ENCODE results near the gene DDX51. TPM values are rescaled to one million over a fixed set of nuclear protein-coding genes. Genes with fewer than 3 reads are reported as not detected.

Gene DDX51
- total and polyA plus RNA-seq, 2 of the 4 experiments (the other 2 are of a cell fraction) = 3.8 to 14.5 TPM

DNA sequence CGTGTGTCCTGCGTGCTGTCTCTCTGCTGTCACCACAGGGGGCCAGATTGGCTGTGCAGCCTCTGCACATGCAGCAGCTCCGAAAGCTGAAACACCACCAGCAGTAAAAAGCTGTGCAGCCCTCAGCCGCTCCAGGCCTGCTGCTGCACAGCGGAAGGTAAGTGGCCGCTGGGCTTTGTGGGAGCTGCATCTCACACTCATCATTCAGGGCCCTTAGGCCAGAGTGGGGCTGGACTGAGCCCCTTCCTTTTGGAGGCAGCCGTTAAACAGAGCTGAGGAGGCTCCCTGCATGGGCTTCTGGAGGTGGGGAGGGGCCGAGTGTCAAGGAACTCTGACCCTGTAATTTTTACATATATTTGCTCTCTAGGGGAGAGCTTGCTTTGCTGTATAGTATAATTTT, 17.1 kb downstream of the DDX51 start:
- no peak overlapping the region for H3K23ac ChIP-seq (ENCODE audit: low read depth, low read length)
- in situ Hi-C loops (cut with MboI; ENCODE audit: low sequenced_read_pairs) (no loop called here), intact Hi-C loops (cut with micrococcal nuclease) (no loop called here), dilution Hi-C loops (cut with HindIII; ENCODE audit: low sequenced_read_pairs, unreplicated experiment) (no loop called here)
- CTCF ChIA-PET = no interaction called here
- H3K9me1 ChIP-seq (ENCODE audit: insufficient read depth, low read length) = no peaks in the 10 kb centered on the region
- BruUV-seq (replicated peaks) = no TSS peak
- H3K9me3 ChIP-seq (ENCODE audit: control insufficient read depth, insufficient read depth, low read length) = peaks cover 2% of the 10 kb centered on the region; the same call in 1 of the 2 replicates
- H3K27ac ChIP-seq (ENCODE audit: insufficient read depth, low read length) = no peak overlapping the region
- H2AFZ ChIP-seq (replicated peaks; ENCODE audit: low read length, poor library complexity) = no peak overlapping the region
- no peak overlapping the region for H3K4ac ChIP-seq (ENCODE audit: low read depth, low read length)
- H2BK15ac ChIP-seq (ENCODE audit: low read depth, low read length) = no peak overlapping the region
- peaks cover 37% of the 10 kb centered on the region for H3K36me3 ChIP-seq (ENCODE audit: control insufficient read depth, insufficient read depth, low read length)
- no peak overlapping the region for H4K8ac ChIP-seq (ENCODE audit: low read depth in 2 of 2, low read length in 2 of 2)
- POLR2A ChIA-PET (ENCODE audit: unreplicated experiment) = no interaction called here
- no peaks in the 10 kb centered on the region for H3K27me3 ChIP-seq (ENCODE audit: control insufficient read depth, insufficient read depth, low read length)
- H3K9ac ChIP-seq (ENCODE audit: low read depth, low read length) = no peak overlapping the region
- no peaks in the 10 kb centered on the region for H3K4me1 ChIP-seq (ENCODE audit: control insufficient read depth, insufficient read depth, low read length)
- no peak overlapping the region for H3K14ac ChIP-seq (replicated peaks; ENCODE audit: low read depth, low read length)
- DNase-seq = no peak
- no peak overlapping the region for H2AK9ac ChIP-seq (replicated peaks; ENCODE audit: low read depth, low read length, poor library complexity)
- no peak overlapping the region for H2BK120ac ChIP-seq (ENCODE audit: low read depth, low read length)
- no peak overlapping the region for H3K4me3 ChIP-seq (ENCODE audit: insufficient read depth, low read depth, low read length)
- no peak overlapping the region for H2BK20ac ChIP-seq (ENCODE audit: low read depth, low read length)
- H4K20me1 ChIP-seq (ENCODE audit: insufficient read depth, low read length) = no peaks in the 10 kb centered on the region
- no peak overlapping the region for H3K56ac ChIP-seq (ENCODE audit: extremely low read depth, insufficient read depth, low read length)
- H4K91ac ChIP-seq (ENCODE audit: insufficient read depth, low read depth, low read length) = no peak overlapping the region
- H2AK5ac ChIP-seq (ENCODE audit: low read depth, low read length) = no peak overlapping the region
- H3K18ac ChIP-seq (ENCODE audit: low read depth, low read length) = no peak overlapping the region
- no peak for TF ChIP-seq CHD1 (IDR thresholded peaks at IDR 0.05; ENCODE audit: low read depth, low read length)
- TF ChIP-seq, protein P1, sequence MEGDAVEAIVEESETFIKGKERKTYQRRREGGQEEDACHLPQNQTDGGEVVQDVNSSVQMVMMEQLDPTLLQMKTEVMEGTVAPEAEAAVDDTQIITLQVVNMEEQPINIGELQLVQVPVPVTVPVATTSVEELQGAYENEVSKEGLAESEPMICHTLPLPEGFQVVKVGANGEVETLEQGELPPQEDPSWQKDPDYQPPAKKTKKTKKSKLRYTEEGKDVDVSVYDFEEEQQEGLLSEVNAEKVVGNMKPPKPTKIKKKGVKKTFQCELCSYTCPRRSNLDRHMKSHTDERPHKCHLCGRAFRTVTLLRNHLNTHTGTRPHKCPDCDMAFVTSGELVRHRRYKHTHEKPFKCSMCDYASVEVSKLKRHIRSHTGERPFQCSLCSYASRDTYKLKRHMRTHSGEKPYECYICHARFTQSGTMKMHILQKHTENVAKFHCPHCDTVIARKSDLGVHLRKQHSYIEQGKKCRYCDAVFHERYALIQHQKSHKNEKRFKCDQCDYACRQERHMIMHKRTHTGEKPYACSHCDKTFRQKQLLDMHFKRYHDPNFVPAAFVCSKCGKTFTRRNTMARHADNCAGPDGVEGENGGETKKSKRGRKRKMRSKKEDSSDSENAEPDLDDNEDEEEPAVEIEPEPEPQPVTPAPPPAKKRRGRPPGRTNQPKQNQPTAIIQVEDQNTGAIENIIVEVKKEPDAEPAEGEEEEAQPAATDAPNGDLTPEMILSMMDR (conservative IDR thresholded peaks at IDR 0.05; ENCODE audit: low read depth, low read length) = no peak
- TF ChIP-seq POLR2A (IDR thresholded peaks at IDR 0.05; ENCODE audit: low read depth, low read length) = no peak
- no peak for TF ChIP-seq BHLHE40 (IDR thresholded peaks at IDR 0.05; ENCODE audit: low read depth, low read length)
- TF ChIP-seq NFE2L2 (IDR thresholded peaks at IDR 0.05; ENCODE audit: low read depth, low read length) = no peak
- no peak for TF ChIP-seq MAZ (IDR thresholded peaks at IDR 0.05; ENCODE audit: borderline replicate concordance, low read depth, low read length)
- no peak for TF ChIP-seq MAFK (IDR thresholded peaks at IDR 0.05; ENCODE audit: low read depth, low read length)
- no peak for TF ChIP-seq RAD21 (IDR thresholded peaks at IDR 0.05; ENCODE audit: low read length)
- no peak for TF ChIP-seq USF2 (IDR thresholded peaks at IDR 0.05; ENCODE audit: low read depth, low read length)
- TF ChIP-seq MXI1 (IDR thresholded peaks at IDR 0.05; ENCODE audit: borderline replicate concordance, low read depth, low read length) = no peak
- no peak for TF ChIP-seq RCOR1 (IDR thresholded peaks at IDR 0.05; ENCODE audit: insufficient replicate concordance, low read length)
- no peak overlapping the region for H3K4me2 ChIP-seq (ENCODE audit: low read depth, low read length)
- H3K79me1 ChIP-seq (ENCODE audit: low read depth in 1 of 2, low read length in 2 of 2) = no peaks in the 10 kb centered on the region
- no peak overlapping the region for H2BK5ac ChIP-seq (ENCODE audit: low read depth, low read length, poor library complexity, severe bottlenecking)
- WGBS, 2 experiments (ENCODE audit: extremely low coverage in 2 of 2, insufficient read length in 1 of 2) = no CpG with 5 or more reads among the region's 8 CpGs
- ATAC-seq (ENCODE audit: low read depth) = no peak
- H4K5ac ChIP-seq (ENCODE audit: low read depth, low read length) = no peak overlapping the region
